GM19328 (cell line): ENCODE measurements around the gene TNN.

Experiments
- ATAC-seq: cut with Tn5 transposase; IDR thresholded peaks from one replicate; pipeline ENCODE4 v1.9.1; 2021; ENCODE audit warnings: mild to moderate bottlenecking, moderate library complexity; ENCODE audit not compliant: unreplicated experiment

TNN gene

GRCh38 chr1:175145899-175146528, 78.4 kb downstream of the TNN start:
- ATAC-seq, result no peak

GRCh38 chr1:175146529-175147213, 79.0 kb downstream of the TNN start:
- no peak for ATAC-seq

- ATAC-seq, result no peak
Measured at GRCh38 chr1:175147569-175147968, 79.9 kb downstream of the TNN start.

GRCh38 chr1:175148068-175148467, 80.4 kb downstream of the TNN start:
- ATAC-seq, result no peak

GRCh38 chr1:175150596-175151319, 83.1 kb downstream of the TNN start:
- ATAC-seq, result no peak

- ATAC-seq, result no peak
Measured at GRCh38 chr1:175152006-175152652, 84.5 kb downstream of the TNN start.

GRCh38 chr1:175154629-175155472, 87.2 kb downstream of the TNN start:
- ATAC-seq, result no peak

GRCh38 chr1:175155473-175155856, 87.8 kb downstream of the TNN start:
- ATAC-seq, result no peak

GRCh38 chr1:175155936-175156335, 88.3 kb downstream of the TNN start:
- no peak for ATAC-seq

GRCh38 chr1:175157200-175157599, 89.6 kb downstream of the TNN start:
- ATAC-seq, result no peak

GRCh38 chr1:175158170-175158591, 90.5 kb downstream of the TNN start:
- no peak for ATAC-seq

GRCh38 chr1:175162955-175163354, 95.3 kb downstream of the TNN start:
- ATAC-seq, result no peak

GRCh38 chr1:175163702-175164101, 96.1 kb downstream of the TNN start:
- no peak for ATAC-seq

- ATAC-seq, result no peak
Measured at GRCh38 chr1:175164751-175165150, 97.1 kb downstream of the TNN start.

GRCh38 chr1:175166746-175167145, 99.1 kb downstream of the TNN start:
- no peak for ATAC-seq

- no peak for ATAC-seq
Measured at GRCh38 chr1:175167861-175168260, 100.2 kb downstream of the TNN start.

GRCh38 chr1:175168782-175169181, 101.1 kb downstream of the TNN start:
- ATAC-seq, result no peak

GRCh38 chr1:175169286-175170018, 101.8 kb downstream of the TNN start:
- no peak for ATAC-seq

- no peak for ATAC-seq
Measured at GRCh38 chr1:175171036-175171913, 103.6 kb downstream of the TNN start.
